ENCODE results near the gene CPT1C.

- TF ChIP-seq CTCF (IDR thresholded peaks at IDR 0.05) (no peak), EP300 (IDR thresholded peaks at IDR 0.05) (no peak), POLR2A (IDR thresholded peaks at IDR 0.05) (no peak)
Observed at GRCh38 chr19:49642492-49643035, 48.4 kb upstream of the CPT1C start.

Data from upper lobe of left lung (tissue), 4 donors.